Uterus (tissue), 4 donors: Measurements from ENCODE around the gene F10. TPM values are rescaled to one million over a fixed set of nuclear protein-coding genes. Genes with fewer than 3 reads are reported as not detected.

Source experiments
- DNase-seq, 2 donors: peaks; one replicate each; pipeline ENCODE4 v3.0.0-alpha.2; 2019 to 2020
- H3K27ac ChIP-seq, 2 donors: fragments of 200-600 bp; sonication (generic); 1 replicate in 1 of 2; 2 replicates in 1 of 2; pipeline ENCODE4 v1.5.1; 2016 to 2018
- H3K27me3 ChIP-seq, 2 donors: fragments of 200-600 bp; sonication (generic); one replicate each; pipeline ENCODE4 v1.5.1; 2018 to 2019; ENCODE audit warnings: control low read depth in 1 of 2
- H3K36me3 ChIP-seq, 2 donors: fragments of 200-600 bp; sonication (generic); one replicate each; pipeline ENCODE4 v1.5.1; 2019; ENCODE audit warnings: control low read depth in 1 of 2
- H3K4me1 ChIP-seq, 2 donors: fragments of 200-600 bp; sonication (generic); one replicate each; pipeline ENCODE4 v1.5.1; 2018 to 2019; ENCODE audit warnings: control low read depth in 1 of 2
- H3K4me3 ChIP-seq, 2 donors: fragments of 200-600 bp; sonication (generic); 1 replicate in 1 of 2; 2 replicates in 1 of 2; pipeline ENCODE4 v1.5.1; 2018 to 2019; ENCODE audit warnings: mild to moderate bottlenecking in 1 of 2
- H3K9me3 ChIP-seq, 2 donors: fragments of 200-600 bp; sonication (generic); one replicate each; pipeline ENCODE4 v1.5.1; 2019; ENCODE audit warnings: control low read depth in 1 of 2
- CTCF ChIP-seq, 4 experiments: fragments of 200-600 bp in 2 of 4; fragments of 450-650 bp in 2 of 4; sonication (generic) in 2 of 4; IDR thresholded peaks; one replicate each; pipeline ENCODE4 v1.5.1; 2016 to 2019; ENCODE audit warnings: antibody characterized with exemption in 4 of 4, mild to moderate bottlenecking in 2 of 4, moderate library complexity in 1 of 4
- POLR2A ChIP-seq, 2 donors: fragments of 450-650 bp; IDR thresholded peaks; one replicate each; pipeline ENCODE4 v1.6.1; 2016; ENCODE audit warnings: antibody characterized with exemption in 2 of 2, mild to moderate bottlenecking in 1 of 2, moderate library complexity in 1 of 2
- intact Hi-C: fragments of 100-400 bp; cut with DNase I; formaldehyde crosslinking; loops from one replicate; pipeline ENCODE4 v1.15.1; 2023; ENCODE audit warnings: low total_unique reads
- total RNA-seq, 4 donors: library from RNA; depleted of rRNA in 3 of 4; stranded (reverse); fragments of >200 nt in 3 of 4; gene quantifications; one replicate each; pipeline versions ENCODE4 v1.1.0 to v1.2.4, GENCODE V29; 2014 to 2023
- donor health status: DM: yes; HTN: yes; CAD: no.

F10 gene
- total RNA-seq, 4 donors from 2014 or later, result 6.8 to 56.8 (median 12.1) TPM

GRCh38 chr13:113147206-113147605, 24.6 kb downstream of the F10 start:
- Histone ChIP-seq H3K36me3 (no peaks in the 10 kb centered on the region), H3K27ac (no peak overlapping the region), H3K9me3 (no peaks in the 10 kb centered on the region), H3K4me3 (no peak overlapping the region), H3K4me1 (no peaks in the 10 kb centered on the region), H3K27me3 (no peaks in the 10 kb centered on the region)
- no peak for DNase-seq
- intact Hi-C loops, result no loop called here
- TF ChIP-seq CTCF (IDR thresholded peaks at IDR 0.05) (no peak), POLR2A (IDR thresholded peaks at IDR 0.05) (no peak)

- TF ChIP-seq POLR2A (IDR thresholded peaks at IDR 0.05), result no peak
- no peak for TF ChIP-seq CTCF (IDR thresholded peaks at IDR 0.05)
- H3K9me3 ChIP-seq, result no peaks in the 10 kb centered on the region
- H3K27me3 ChIP-seq, result no peaks in the 10 kb centered on the region
- intact Hi-C loops, result no loop called here
- H3K36me3 ChIP-seq, result no peaks in the 10 kb centered on the region
- H3K4me3 ChIP-seq, result no peak overlapping the region
- no peak for DNase-seq
- H3K4me1 ChIP-seq, result peaks cover 0 to 5% of the 10 kb centered on the region in 2 donors
- no peak overlapping the region for H3K27ac ChIP-seq
These were observed 25.8 kb downstream of the F10 start for GRCh38 chr13:113148407-113148806.

GRCh38 chr13:113148940-113149503, 26.4 kb downstream of the F10 start:
- H3K4me1 ChIP-seq, result peaks cover 0 to 5% of the 10 kb centered on the region in 2 donors
- no peaks in the 10 kb centered on the region for H3K36me3 ChIP-seq
- DNase-seq, result no peak
- no peaks in the 10 kb centered on the region for H3K27me3 ChIP-seq
- no peak for TF ChIP-seq CTCF (IDR thresholded peaks at IDR 0.05)
- TF ChIP-seq POLR2A (IDR thresholded peaks at IDR 0.05), result no peak
- intact Hi-C loops, result no loop called here
- no peaks in the 10 kb centered on the region for H3K9me3 ChIP-seq
- H3K4me3 ChIP-seq, result no peak overlapping the region
- H3K27ac ChIP-seq, result no peak overlapping the region

GRCh38 chr13:113149711-113150549, 27.3 kb downstream of the F10 start:
- intact Hi-C loops, result no loop called here
- no peaks in the 10 kb centered on the region for H3K36me3 ChIP-seq

More at GRCh38 chr13:113149711-113150549, 27.3 kb downstream of the F10 start:
- TF ChIP-seq POLR2A (IDR thresholded peaks at IDR 0.05) (no peak), CTCF (IDR thresholded peaks at IDR 0.05) (no peak)
- H3K27me3 ChIP-seq, result no peaks in the 10 kb centered on the region
- DNase-seq, result no peak
- H3K4me1 ChIP-seq, result peaks cover 0 to 5% of the 10 kb centered on the region in 2 donors
- no peaks in the 10 kb centered on the region for H3K9me3 ChIP-seq
- no peak overlapping the region for H3K4me3 ChIP-seq
- H3K27ac ChIP-seq, result no peak overlapping the region
